Measurements from ENCODE around the gene AFAP1L1.

Gene AFAP1L1

GRCh38 chr5:149382517-149383220 lies 111.0 kb downstream of the AFAP1L1 start:
- no peaks in the 10 kb centered on the region for H3K27me3 ChIP-seq (ENCODE audit: insufficient read depth, low read depth, severe bottlenecking)
- no peaks in the 10 kb centered on the region for H3K9me3 ChIP-seq (ENCODE audit: severe bottlenecking)
- no peak overlapping the region for H3K4me3 ChIP-seq (ENCODE audit: low read depth, low read length)
- H3K27ac ChIP-seq: no peak overlapping the region
- DNase-seq: no peak
- no peak for TF ChIP-seq CTCF (IDR thresholded peaks at IDR 0.05; ENCODE audit: low read depth, low read length)
- H3K36me3 ChIP-seq: no peaks in the 10 kb centered on the region

GRCh38 chr5:149383399-149383798 lies 111.7 kb downstream of the AFAP1L1 start:
- no peaks in the 10 kb centered on the region for H3K9me3 ChIP-seq (ENCODE audit: severe bottlenecking)
- H3K36me3 ChIP-seq: no peaks in the 10 kb centered on the region
- no peak overlapping the region for H3K4me3 ChIP-seq (ENCODE audit: low read depth, low read length)
- H3K27ac ChIP-seq: peak overlapping the region; percentile 14; the same call in 1 of the 2 replicates
- no peak for TF ChIP-seq CTCF (IDR thresholded peaks at IDR 0.05; ENCODE audit: low read depth, low read length)
- no peak for DNase-seq
- H3K27me3 ChIP-seq (ENCODE audit: insufficient read depth, low read depth, severe bottlenecking): no peaks in the 10 kb centered on the region

GRCh38 chr5:149386166-149386565 lies 114.5 kb downstream of the AFAP1L1 start:
- Histone ChIP-seq H3K27ac (peak overlapping the region; percentile 64), H3K27me3 (ENCODE audit: insufficient read depth, low read depth, severe bottlenecking) (no peaks in the 10 kb centered on the region), H3K36me3 (no peaks in the 10 kb centered on the region), H3K9me3 (ENCODE audit: severe bottlenecking) (no peaks in the 10 kb centered on the region), H3K4me3 (ENCODE audit: low read depth, low read length) (no peak overlapping the region)
- DNase-seq: peak; percentile 86
- TF ChIP-seq CTCF (IDR thresholded peaks at IDR 0.05; ENCODE audit: low read depth, low read length): no peak

GRCh38 chr5:149387081-149387631 lies 115.5 kb downstream of the AFAP1L1 start:
- H3K27ac ChIP-seq: peak overlapping the region; percentile 64; the same call in 1 of the 2 replicates
- no peaks in the 10 kb centered on the region for H3K27me3 ChIP-seq (ENCODE audit: insufficient read depth, low read depth, severe bottlenecking)
- H3K4me3 ChIP-seq (ENCODE audit: low read depth, low read length): no peak overlapping the region
- DNase-seq: no peak
- no peaks in the 10 kb centered on the region for H3K9me3 ChIP-seq (ENCODE audit: severe bottlenecking)
- TF ChIP-seq CTCF (IDR thresholded peaks at IDR 0.05; ENCODE audit: low read depth, low read length): no peak
- no peaks in the 10 kb centered on the region for H3K36me3 ChIP-seq

- Histone ChIP-seq H3K27me3 (ENCODE audit: insufficient read depth, low read depth, severe bottlenecking) (no peaks in the 10 kb centered on the region), H3K27ac (no peak overlapping the region), H3K4me3 (ENCODE audit: low read depth, low read length) (no peak overlapping the region), H3K36me3 (no peaks in the 10 kb centered on the region), H3K9me3 (ENCODE audit: severe bottlenecking) (no peaks in the 10 kb centered on the region)
- no peak for DNase-seq
- TF ChIP-seq CTCF (IDR thresholded peaks at IDR 0.05; ENCODE audit: low read depth, low read length): no peak
Observed at GRCh38 chr5:149387982-149388381, 116.3 kb downstream of the AFAP1L1 start.
